WTC11 (cell line): Measurements from ENCODE around the gene CLEC16A. TPM values are rescaled to one million over a fixed set of nuclear protein-coding genes. Genes with fewer than 3 reads are reported as not detected.

Experiments
- ATAC-seq: fragments of 200-7000 bp; cut with Tn5 transposase; 2 replicates; pipeline ENCODE4 v1.10.0; 2021; ENCODE audit warnings: mild to moderate bottlenecking, moderate library complexity
- CTCF ChIA-PET: fragments of 300-600 bp; sonication (Branson Sonifier 250); formaldehyde crosslinking; loops from one replicate; lab custom pipeline; 2021; ENCODE audit warnings: antibody characterized with exemption; lab: Charles Lee
- POLR2A ChIA-PET: fragments of 350-600 bp; sonication (Branson Sonifier 250); formaldehyde crosslinking; loops from one replicate; lab custom pipeline; 2021; ENCODE audit warnings: antibody characterized with exemption; lab: Charles Lee
- DNase-seq: peaks from one replicate; pipeline ENCODE4 v3.0.0; 2021; ENCODE audit warnings: low spot score
- H3K27ac Mint-ChIP-seq: 2 replicates; pipeline ENCODE4 v1.8.0; 2021; ENCODE audit warnings: mixed read lengths
- H3K27me3 Mint-ChIP-seq: 2 replicates; pipeline ENCODE4 v1.8.0; 2021; ENCODE audit warnings: low read depth, mild to moderate bottlenecking, moderate library complexity, mixed read lengths
- H3K36me3 Mint-ChIP-seq: 2 replicates; pipeline ENCODE4 v1.8.0; 2021; ENCODE audit warnings: mixed read lengths
- H3K4me1 Mint-ChIP-seq: 2 replicates; pipeline ENCODE4 v1.8.0; 2022; ENCODE audit warnings: mixed read lengths
- H3K4me3 Mint-ChIP-seq: 2 replicates; pipeline ENCODE4 v1.8.0; 2021; ENCODE audit warnings: mild to moderate bottlenecking, moderate library complexity, mixed read lengths
- H3K9me3 Mint-ChIP-seq: 2 replicates; pipeline ENCODE4 v1.8.0; 2021; ENCODE audit warnings: mixed read lengths
- ATF1 ChIP-seq: sonication (generic); formaldehyde crosslinking; IDR thresholded peaks from 2 replicates; pipeline ENCODE4 v1.8.1; 2023; ENCODE audit warnings: mild to moderate bottlenecking, moderate library complexity, missing genetic modification reagents
- CREB1 ChIP-seq: sonication (generic); formaldehyde crosslinking; IDR thresholded peaks from 2 replicates; pipeline ENCODE4 v1.8.0; 2023; ENCODE audit warnings: mild to moderate bottlenecking, missing genetic modification reagents
- CTCF ChIP-seq: fragments of 200-600 bp; IDR thresholded peaks from 2 replicates; pipeline ENCODE4 v1.8.0; 2022; ENCODE audit warnings: antibody characterized with exemption
- E2F4 ChIP-seq: sonication (generic); formaldehyde crosslinking; IDR thresholded peaks from 2 replicates; pipeline ENCODE4 v1.8.1; 2022; ENCODE audit warnings: low read depth, mild to moderate bottlenecking, moderate library complexity, missing genetic modification reagents, borderline replicate concordance
- ERG ChIP-seq: fragments of 250-450 bp; sonication (Bioruptor Pico); IDR thresholded peaks from 2 replicates; pipeline ENCODE4 v1.8.0; 2021; ENCODE audit warnings: mild to moderate bottlenecking
- FOXJ3 ChIP-seq: sonication (generic); formaldehyde crosslinking; IDR thresholded peaks from 2 replicates; pipeline ENCODE4 v1.9.0; 2021; ENCODE audit warnings: missing genetic modification reagents, mild to moderate bottlenecking, borderline replicate concordance
- GTF2I ChIP-seq: fragments of 250-450 bp; sonication (Bioruptor Pico); conservative IDR thresholded peaks from 2 replicates; pipeline ENCODE4 v1.4.0; 2021; ENCODE audit warnings: mild to moderate bottlenecking
- HMGXB4 ChIP-seq: sonication (generic); formaldehyde crosslinking; IDR thresholded peaks from 2 replicates; pipeline ENCODE4 v1.8.1; 2023; ENCODE audit warnings: mild to moderate bottlenecking, moderate library complexity, missing genetic modification reagents
- MXD4 ChIP-seq: fragments of 250-450 bp; sonication (Bioruptor Pico); IDR thresholded peaks from 2 replicates; pipeline ENCODE4 v1.8.0; 2021; ENCODE audit warnings: mild to moderate bottlenecking, moderate library complexity, borderline replicate concordance
- NR1H2 ChIP-seq: sonication (generic); formaldehyde crosslinking; IDR thresholded peaks from 2 replicates; pipeline ENCODE4 v1.9.0; 2021; ENCODE audit warnings: mild to moderate bottlenecking, moderate library complexity, missing genetic modification reagents
- NR2C2 ChIP-seq: sonication (generic); formaldehyde crosslinking; IDR thresholded peaks from 2 replicates; pipeline ENCODE4 v1.8.0; 2022; ENCODE audit warnings: mild to moderate bottlenecking, missing genetic modification reagents
- NR3C1 ChIP-seq: sonication (generic); formaldehyde crosslinking; conservative IDR thresholded peaks from 2 replicates; pipeline ENCODE4 v1.8.1; 2023; ENCODE audit warnings: low read depth, mild to moderate bottlenecking, missing genetic modification reagents
- SMAD4 ChIP-seq: sonication (generic); formaldehyde crosslinking; IDR thresholded peaks from 2 replicates; pipeline ENCODE4 v1.8.0; 2022; ENCODE audit warnings: mild to moderate bottlenecking, missing genetic modification reagents
- TCF7 ChIP-seq: sonication (generic); formaldehyde crosslinking; IDR thresholded peaks from 2 replicates; pipeline ENCODE4 v1.8.0; 2022; ENCODE audit warnings: mild to moderate bottlenecking, low read depth, missing genetic modification reagents, moderate library complexity
- ZBTB43 ChIP-seq: sonication (generic); formaldehyde crosslinking; IDR thresholded peaks from 2 replicates; pipeline ENCODE4 v1.8.1; 2023; ENCODE audit warnings: mild to moderate bottlenecking, missing genetic modification reagents
- ZNF121 ChIP-seq: sonication (generic); formaldehyde crosslinking; IDR thresholded peaks from 2 replicates; pipeline ENCODE4 v1.8.0; 2023; ENCODE audit warnings: missing genetic modification reagents
- ZNF396 ChIP-seq: fragments of 250-450 bp; sonication (Bioruptor Pico); IDR thresholded peaks from 2 replicates; pipeline ENCODE4 v1.8.0; 2021; ENCODE audit warnings: mild to moderate bottlenecking, moderate library complexity, borderline replicate concordance
- ZNF512 ChIP-seq: sonication (generic); formaldehyde crosslinking; IDR thresholded peaks from 2 replicates; pipeline ENCODE4 v1.8.1; 2022; ENCODE audit warnings: missing genetic modification reagents, borderline replicate concordance
- ZNF532 ChIP-seq: fragments of 250-450 bp; sonication (Bioruptor Pico); IDR thresholded peaks from 2 replicates; pipeline ENCODE4 v1.9.0; 2021; ENCODE audit warnings: mild to moderate bottlenecking, borderline replicate concordance
- total RNA-seq: library from RNA; stranded (reverse); gene quantifications from 3 replicates; pipeline ENCODE4 v1.2.3, GENCODE V29; 2021

The CLEC16A gene
- total RNA-seq, 1 experiment from 2014 or later, result 14.4 TPM

- Mint-ChIP-seq H3K4me1 (peaks cover 13% of the 10 kb centered on the region), H3K27ac (no peak overlapping the region), H3K9me3 (peaks cover 6% of the 10 kb centered on the region), H3K4me3 (no peak overlapping the region), H3K27me3 (no peaks in the 10 kb centered on the region), H3K36me3 (peaks cover 10% of the 10 kb centered on the region)
- TF ChIP-seq HMGXB4, result no peak
- no peak for TF ChIP-seq FOXJ3
- TF ChIP-seq CREB1, result no peak
- TF ChIP-seq ZNF396 (CRISPR knock-in tag), result no peak
- TF ChIP-seq CTCF, result no peak
- no peak for TF ChIP-seq ZNF532 (CRISPR knock-in tag)
- TF ChIP-seq ZBTB43 (CRISPR knock-in tag), result no peak
- no peak for TF ChIP-seq NR2C2 (CRISPR knock-in tag)
- no peak for TF ChIP-seq SMAD4 (CRISPR knock-in tag)
- no peak for TF ChIP-seq ZNF121 (CRISPR knock-in tag)
- no peak for TF ChIP-seq TCF7 (CRISPR knock-in tag)
- TF ChIP-seq ATF1, result no peak
- no peak for TF ChIP-seq GTF2I (CRISPR knock-in tag)
- no peak for TF ChIP-seq MXD4 (CRISPR knock-in tag)
- no peak for TF ChIP-seq E2F4 (CRISPR knock-in tag)
- no peak for TF ChIP-seq ZNF512
- TF ChIP-seq NR1H2, result no peak
- no peak for TF ChIP-seq NR3C1 (CRISPR knock-in tag)
- TF ChIP-seq ERG (CRISPR knock-in tag), result no peak
- ATAC-seq (no peak), DNase-seq (no peak)
- POLR2A ChIA-PET, result no interaction called here
- CTCF ChIA-PET, result interaction anchor here (0.8 to 2.1 kb wide), 2 partner anchors 11 to 353 kb away, joined by 3 to 5 read pairs; no protein-coding TSS in a partner anchor
Observed at GRCh38 chr16:11033629-11034420, 89.5 kb downstream of the CLEC16A start.
